ENCODE data around the gene ADH5.
A peak's percentile ranks its signal among the peaks of the same experiment; 100 is the strongest.
"Not testable (repeated sequence)": the region's sequence is repeated elsewhere in the genome, so short reads cannot be mapped to it uniquely, and the experiment has no call there.

ADH5 gene

DNA sequence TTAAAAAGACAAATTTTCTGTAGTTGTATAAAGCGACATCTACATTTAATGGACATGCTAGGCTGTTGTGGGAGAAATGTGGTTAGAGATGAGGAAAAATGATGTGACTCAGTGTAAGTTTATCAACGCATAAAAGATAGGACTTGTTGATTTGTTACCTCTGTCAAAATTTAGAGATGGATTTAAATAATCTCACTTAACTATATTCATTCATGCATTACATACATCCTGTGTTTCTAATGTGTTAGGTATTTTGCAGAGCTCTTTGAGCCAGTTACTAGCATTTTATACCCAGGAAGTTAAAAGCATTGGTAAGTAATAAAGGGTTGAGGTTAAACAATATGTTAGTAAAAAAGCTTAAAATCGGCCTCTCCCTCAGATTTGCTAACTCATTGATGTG is 58.7 kb downstream of the ADH5 start:
- H3K27ac Mint-ChIP-seq: peak overlapping the region; percentile 10
- H3K36me3 Mint-ChIP-seq (ENCODE audit: low read depth): peaks cover 20% of the 10 kb centered on the region
- H3K27me3 Mint-ChIP-seq (ENCODE audit: low read depth): no peaks in the 10 kb centered on the region
- no peaks in the 10 kb centered on the region for H3K9me3 Mint-ChIP-seq
- no peak overlapping the region for H3K4me3 Mint-ChIP-seq
- peaks cover 14% of the 10 kb centered on the region for H3K4me1 Mint-ChIP-seq (ENCODE audit: low read depth)

DNA sequence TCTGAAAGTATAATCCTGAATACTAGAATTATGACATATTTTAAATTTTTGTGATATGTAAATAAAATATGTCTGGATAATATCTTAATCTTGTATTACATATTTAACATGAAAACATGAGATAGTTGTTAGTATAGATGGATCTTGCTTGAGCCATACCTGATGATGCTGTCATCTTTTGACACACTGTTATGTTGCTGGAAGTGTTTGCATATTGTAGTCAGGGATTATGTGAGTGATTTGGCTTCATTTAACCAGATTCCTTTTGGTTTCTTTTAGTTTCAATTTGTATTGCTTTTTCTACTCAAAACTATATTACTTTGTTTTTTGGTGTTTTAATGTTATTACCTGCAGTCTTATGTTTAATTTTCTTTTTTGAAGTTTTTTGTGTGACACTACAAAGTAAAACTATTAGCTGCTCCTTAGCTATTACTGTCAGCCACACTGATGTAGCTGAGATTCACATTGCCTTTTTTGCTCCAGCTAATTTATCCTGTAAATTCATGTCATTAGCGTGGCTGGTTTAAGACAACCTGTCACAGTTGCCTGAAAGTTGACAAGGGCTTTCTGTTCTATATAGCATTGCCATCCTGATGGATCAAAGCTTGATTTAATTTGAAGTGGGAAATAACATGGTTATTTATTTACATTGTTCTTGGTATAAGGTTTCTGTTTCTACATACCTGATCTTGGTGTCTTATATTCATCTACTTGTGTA is 59.4 kb downstream of the ADH5 start:
- H3K27me3 Mint-ChIP-seq (ENCODE audit: low read depth): no peaks in the 10 kb centered on the region
- peaks cover 20% of the 10 kb centered on the region for H3K4me1 Mint-ChIP-seq (ENCODE audit: low read depth)
- H3K9me3 Mint-ChIP-seq: no peaks in the 10 kb centered on the region
- H3K4me3 Mint-ChIP-seq: no peak overlapping the region
- H3K27ac Mint-ChIP-seq: peak overlapping the region; percentile 10
- H3K36me3 Mint-ChIP-seq (ENCODE audit: low read depth): peaks cover 15% of the 10 kb centered on the region

DNA sequence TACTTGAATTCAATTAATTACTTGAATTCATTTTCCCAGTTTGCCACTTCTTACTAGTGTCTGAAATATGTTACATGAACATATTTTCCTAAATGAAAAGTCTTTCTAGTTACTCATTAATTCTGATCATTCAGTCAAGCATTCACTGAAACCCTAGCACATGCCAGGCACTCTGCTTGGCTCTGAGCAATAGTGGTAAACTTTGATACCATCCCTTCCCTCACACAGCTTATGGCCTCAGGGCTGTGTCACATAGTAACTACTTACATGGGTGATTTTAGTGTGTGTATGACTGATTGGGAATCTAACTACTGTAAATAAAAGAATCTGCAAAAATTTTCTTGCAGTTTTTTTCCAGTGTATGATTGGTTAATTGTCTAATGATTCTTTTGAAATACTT is 60.4 kb downstream of the ADH5 start:
- Mint-ChIP-seq H3K27me3 (ENCODE audit: low read depth) (no peaks in the 10 kb centered on the region), H3K36me3 (ENCODE audit: low read depth) (peaks cover 8% of the 10 kb centered on the region), H3K9me3 (no peaks in the 10 kb centered on the region), H3K4me3 (no peak overlapping the region), H3K4me1 (ENCODE audit: low read depth) (peaks cover 26% of the 10 kb centered on the region), H3K27ac (no peak overlapping the region)

DNA sequence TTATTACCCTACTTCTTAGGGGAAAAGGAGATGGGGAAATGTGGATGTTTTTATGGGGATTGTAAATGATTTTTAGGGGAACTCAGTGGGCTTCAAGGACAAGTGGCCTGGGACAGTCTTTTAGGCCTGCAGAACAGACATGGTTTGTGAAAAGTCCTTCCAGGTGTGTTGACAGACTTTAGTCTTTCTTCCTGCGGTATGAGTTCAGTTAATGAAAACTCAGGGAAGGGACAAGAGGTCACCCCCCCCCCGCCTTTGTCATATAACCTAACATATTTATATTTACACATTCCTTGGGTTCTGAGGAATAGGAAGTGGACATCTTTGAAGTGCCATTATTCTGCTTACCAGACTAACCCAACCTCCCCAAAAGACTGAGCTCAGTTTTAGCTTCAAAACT is 61.3 kb downstream of the ADH5 start:
- Mint-ChIP-seq H3K36me3 (ENCODE audit: low read depth) (peaks cover 6% of the 10 kb centered on the region), H3K4me1 (ENCODE audit: low read depth) (peaks cover 28% of the 10 kb centered on the region), H3K27ac (no peak overlapping the region), H3K4me3 (no peak overlapping the region), H3K9me3 (no peaks in the 10 kb centered on the region), H3K27me3 (ENCODE audit: low read depth) (no peaks in the 10 kb centered on the region)

DNA sequence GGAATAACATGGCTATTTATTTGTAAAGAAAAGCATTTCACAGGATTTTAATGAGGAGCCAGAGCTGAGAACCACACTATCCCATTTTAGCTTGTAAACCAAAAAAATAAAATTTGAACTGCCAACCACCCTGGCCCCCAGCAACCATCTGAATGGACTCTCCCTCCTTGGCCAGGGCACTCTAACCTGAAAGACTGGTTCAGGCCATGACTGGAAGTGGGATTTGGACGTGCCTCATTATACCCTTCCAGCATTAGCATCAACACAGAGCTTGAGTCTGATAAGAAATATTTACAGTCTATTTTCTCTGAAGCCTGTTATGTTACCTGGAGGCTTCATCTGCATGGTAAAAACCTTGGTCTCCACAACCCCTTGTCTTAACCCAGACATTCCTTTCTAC is 63.1 kb downstream of the ADH5 start:
- no peak overlapping the region for H3K4me3 Mint-ChIP-seq
- peaks cover 14% of the 10 kb centered on the region for H3K36me3 Mint-ChIP-seq (ENCODE audit: low read depth)
- H3K9me3 Mint-ChIP-seq: peaks cover 11% of the 10 kb centered on the region
- H3K27me3 Mint-ChIP-seq (ENCODE audit: low read depth): no peaks in the 10 kb centered on the region
- peaks cover 24% of the 10 kb centered on the region for H3K4me1 Mint-ChIP-seq (ENCODE audit: low read depth)
- H3K27ac Mint-ChIP-seq: no peak overlapping the region

DNA sequence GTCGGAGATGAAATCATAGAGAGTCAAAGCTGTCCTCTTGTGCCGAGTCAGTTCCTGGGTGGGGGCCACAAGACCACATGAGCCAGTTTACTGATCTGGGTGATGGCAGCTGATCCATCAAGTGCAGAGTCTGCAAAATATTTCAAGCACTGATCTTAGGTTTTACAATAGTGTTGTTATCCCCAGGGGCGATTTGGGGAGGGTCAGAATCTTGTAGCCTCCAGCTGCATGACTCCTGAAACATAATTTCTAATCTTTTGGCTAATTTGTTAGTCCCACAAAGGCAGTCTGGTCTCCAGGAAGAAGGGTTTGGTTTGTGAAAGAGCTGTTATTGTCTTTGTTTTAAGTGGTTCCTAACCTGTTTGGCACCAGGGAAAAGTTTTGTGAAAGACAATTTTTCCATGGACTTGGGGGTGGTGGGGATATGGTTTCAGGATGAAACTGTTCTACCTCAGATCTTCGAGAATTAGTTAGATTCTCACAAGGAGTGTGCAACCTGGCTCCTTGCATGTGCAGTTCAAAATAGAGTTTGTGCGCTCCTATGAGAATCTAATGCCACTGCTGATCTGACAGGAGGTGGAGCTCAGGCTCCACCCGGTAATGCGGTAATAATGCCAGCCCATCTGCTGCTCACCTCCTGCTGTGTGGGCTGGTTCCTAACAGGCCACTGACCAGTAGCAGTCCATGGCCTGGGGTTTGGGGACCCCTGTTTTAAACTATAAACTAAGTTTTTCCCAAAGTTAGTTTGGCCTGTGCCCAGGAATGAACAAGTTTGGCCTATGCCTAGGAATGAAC is 63.9 kb downstream of the ADH5 start:
- H3K4me1 Mint-ChIP-seq (ENCODE audit: low read depth): peaks cover 21% of the 10 kb centered on the region

DNA sequence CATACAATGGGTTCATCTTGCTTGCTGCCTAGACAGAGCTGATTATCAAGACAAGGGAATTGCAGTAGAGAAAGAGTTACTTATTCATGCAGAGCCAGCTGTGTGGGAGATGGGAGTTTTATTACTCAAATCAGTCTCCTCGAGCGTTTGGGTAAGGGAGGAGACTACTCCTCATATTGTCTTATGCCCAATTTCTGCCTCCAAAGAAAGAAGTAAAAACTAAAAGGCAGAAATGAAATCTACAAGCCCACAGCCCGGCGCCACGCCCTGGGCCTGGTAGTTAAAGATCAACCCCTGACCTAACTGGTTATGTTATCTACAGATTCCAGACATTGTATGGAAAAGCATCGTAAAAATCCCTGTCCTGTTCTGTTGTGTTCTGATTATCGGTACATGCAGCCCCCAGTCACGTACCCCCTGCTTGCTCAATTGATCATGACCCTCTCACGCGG is 64.8 kb downstream of the ADH5 start:
- H3K4me3 Mint-ChIP-seq; H3K27me3 Mint-ChIP-seq (ENCODE audit: low read depth); H3K27ac Mint-ChIP-seq: not testable (repeated sequence)
- Mint-ChIP-seq H3K4me1 (ENCODE audit: low read depth) (peaks cover 14% of the 10 kb centered on the region), H3K9me3 (peaks cover 20% of the 10 kb centered on the region), H3K36me3 (ENCODE audit: low read depth) (peaks cover 20% of the 10 kb centered on the region)

More for the DNA sequence above, 63.9 kb downstream of the ADH5 start:
- Mint-ChIP-seq H3K27me3 (ENCODE audit: low read depth) (no peaks in the 10 kb centered on the region), H3K36me3 (ENCODE audit: low read depth) (peaks cover 13% of the 10 kb centered on the region), H3K4me3 (no peak overlapping the region), H3K9me3 (peaks cover 16% of the 10 kb centered on the region), H3K27ac (peak overlapping the region; percentile 38)

DNA sequence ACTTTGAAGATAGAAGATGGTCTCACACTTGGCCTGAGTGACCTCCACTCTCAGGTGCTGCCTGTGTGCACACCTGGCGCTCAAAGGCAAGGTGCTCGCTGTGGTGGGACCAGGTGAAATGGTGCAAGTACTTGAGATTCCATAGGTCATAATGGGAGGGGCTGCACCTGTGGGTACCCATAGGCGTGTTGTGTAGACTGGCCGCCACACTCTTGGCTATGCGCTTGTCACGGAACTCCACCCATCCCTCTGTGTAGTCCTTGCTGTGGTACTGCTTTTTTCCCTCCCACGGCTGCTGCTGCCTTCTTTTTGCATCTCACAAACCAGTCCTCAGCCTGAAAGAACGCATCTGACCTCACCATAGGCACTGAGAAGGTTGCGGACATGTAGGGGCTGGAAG is 66.0 kb downstream of the ADH5 start:
- Mint-ChIP-seq H3K27ac (no peak overlapping the region), H3K4me1 (ENCODE audit: low read depth) (peaks cover 14% of the 10 kb centered on the region), H3K36me3 (ENCODE audit: low read depth) (peaks cover 22% of the 10 kb centered on the region), H3K4me3 (no peak overlapping the region), H3K9me3 (peaks cover 20% of the 10 kb centered on the region), H3K27me3 (ENCODE audit: low read depth) (no peaks in the 10 kb centered on the region)

DNA sequence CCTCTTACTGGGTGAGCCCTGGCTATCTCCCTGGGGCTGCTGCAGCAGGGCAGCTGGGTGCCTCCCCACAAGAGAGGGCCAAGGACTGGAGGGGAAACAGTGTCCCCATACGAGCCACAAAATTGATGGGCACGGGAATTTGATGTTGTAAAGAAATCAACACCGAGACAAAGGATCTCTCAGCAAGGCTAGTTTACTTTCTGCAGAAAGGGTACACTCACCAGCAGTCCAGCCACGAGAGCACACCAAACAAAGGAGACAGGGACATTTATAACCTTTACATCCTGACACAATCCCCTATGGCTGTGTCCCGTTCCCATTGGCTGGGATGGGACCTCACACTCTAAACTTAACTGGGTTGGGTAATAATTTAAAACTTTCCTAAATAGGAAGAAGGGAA is 67.2 kb downstream of the ADH5 start:
- H3K9me3 Mint-ChIP-seq: peaks cover 20% of the 10 kb centered on the region
- peaks cover 14% of the 10 kb centered on the region for H3K4me1 Mint-ChIP-seq (ENCODE audit: low read depth)
- peaks cover 24% of the 10 kb centered on the region for H3K36me3 Mint-ChIP-seq (ENCODE audit: low read depth)
- H3K27ac Mint-ChIP-seq: no peak overlapping the region
- H3K4me3 Mint-ChIP-seq: no peak overlapping the region
- no peaks in the 10 kb centered on the region for H3K27me3 Mint-ChIP-seq (ENCODE audit: low read depth)

Data from T-helper 1 cell treated with Interleukin-12 subunit alpha and Interleukin-12 subunit beta and Interleukin-4 antibody, amounts not matched to agents 30 μg/mL and 1 μg/mL, for 36 hours (primary cell).